ENCODE measurements around the gene PHF2.

Gene PHF2

GRCh38 chr9:93652604-93653592, 76.5 kb downstream of the PHF2 start:
- DNase-seq (ENCODE audit: low read depth in 3 of 3) = no peak

- no peak for DNase-seq (ENCODE audit: low read depth in 3 of 3)
These were observed 77.4 kb downstream of the PHF2 start for GRCh38 chr9:93653760-93654159.

- DNase-seq (ENCODE audit: low read depth in 3 of 3) = no peak
These were observed 78.1 kb downstream of the PHF2 start for GRCh38 chr9:93654351-93654961.

GRCh38 chr9:93655621-93656425, 79.4 kb downstream of the PHF2 start:
- DNase-seq (ENCODE audit: low read depth in 3 of 3) = no peak

DNA sequence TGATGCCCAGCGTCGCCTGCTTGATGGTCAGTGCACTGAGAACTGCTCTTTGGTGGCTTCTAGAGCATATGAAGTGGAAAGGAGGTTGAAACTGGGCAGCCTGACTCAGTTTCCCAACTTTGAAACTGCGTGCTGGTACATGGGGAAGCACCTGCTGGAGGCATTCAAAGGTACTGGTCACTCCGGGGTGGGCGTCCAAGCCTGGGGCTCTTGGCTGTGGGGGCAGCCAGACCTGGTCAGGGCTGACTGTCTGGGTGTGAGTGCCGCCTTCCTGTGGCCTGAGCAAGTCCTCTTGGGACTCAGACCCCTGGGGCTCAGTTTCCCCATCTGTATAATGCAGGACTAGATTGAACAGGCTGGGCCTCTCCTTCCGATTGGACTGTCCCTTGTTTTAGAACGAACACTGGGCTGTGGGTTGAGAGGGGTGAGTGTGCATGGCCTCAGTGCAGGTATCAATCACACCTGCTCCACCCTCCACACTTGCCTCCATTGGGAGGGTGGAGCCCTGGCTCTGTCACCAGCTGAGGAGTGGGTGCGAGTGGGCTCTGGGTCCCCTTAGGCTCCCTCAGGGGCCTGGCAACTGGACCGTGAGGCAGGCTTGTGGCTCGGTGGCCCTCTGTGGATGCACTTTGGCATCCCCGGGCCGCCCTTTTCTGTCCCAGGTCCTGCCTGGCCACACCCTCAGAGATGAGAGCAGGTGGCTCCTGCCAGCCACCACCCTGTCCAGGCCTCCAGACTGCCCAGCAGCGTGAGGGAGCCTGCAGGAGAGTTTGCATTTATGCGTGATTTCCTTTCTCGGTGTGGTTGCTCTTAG, 80.2 kb downstream of the PHF2 start:
- no peak for DNase-seq (ENCODE audit: low read depth in 3 of 3)

GRCh38 chr9:93657331-93658111, 81.1 kb downstream of the PHF2 start:
- no peak for DNase-seq (ENCODE audit: low read depth in 3 of 3)

DNA sequence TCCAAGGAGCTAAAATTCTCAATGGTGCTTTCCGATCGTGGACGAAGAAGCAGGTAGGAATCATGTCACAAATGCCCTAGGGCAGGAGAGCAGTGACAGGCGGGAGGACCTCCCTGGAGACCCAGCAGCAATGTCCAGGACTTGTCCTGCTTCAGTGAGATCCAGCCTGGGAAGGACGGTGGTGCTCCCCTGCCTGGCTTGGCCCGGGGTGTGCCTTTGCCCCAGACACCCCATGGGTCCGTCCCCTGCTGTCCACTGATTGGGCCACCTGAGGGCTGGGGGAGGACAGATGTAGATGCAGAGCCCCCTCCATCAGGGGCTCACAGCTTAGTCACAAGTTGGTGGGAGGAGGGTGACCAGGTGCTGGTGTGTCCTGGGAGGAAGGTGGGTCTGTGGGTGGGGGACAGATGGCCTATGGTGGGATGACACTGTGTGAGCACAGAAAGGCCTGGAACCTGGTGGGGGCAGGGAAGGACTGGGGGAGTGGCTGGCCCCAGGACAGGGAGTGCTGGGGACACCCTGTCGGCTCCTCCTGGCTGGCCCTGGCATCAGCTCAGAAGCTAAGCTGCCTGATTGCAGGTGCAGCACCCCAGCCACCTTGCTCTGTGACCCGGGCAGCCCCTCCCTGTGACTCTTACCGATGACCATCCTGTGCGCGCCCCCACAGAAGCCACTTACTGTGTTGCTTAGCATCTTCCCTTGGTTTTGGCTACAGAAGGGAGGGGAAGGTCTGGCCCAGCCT, 82.0 kb downstream of the PHF2 start:
- DNase-seq (ENCODE audit: low read depth in 3 of 3) = no peak

DNA sequence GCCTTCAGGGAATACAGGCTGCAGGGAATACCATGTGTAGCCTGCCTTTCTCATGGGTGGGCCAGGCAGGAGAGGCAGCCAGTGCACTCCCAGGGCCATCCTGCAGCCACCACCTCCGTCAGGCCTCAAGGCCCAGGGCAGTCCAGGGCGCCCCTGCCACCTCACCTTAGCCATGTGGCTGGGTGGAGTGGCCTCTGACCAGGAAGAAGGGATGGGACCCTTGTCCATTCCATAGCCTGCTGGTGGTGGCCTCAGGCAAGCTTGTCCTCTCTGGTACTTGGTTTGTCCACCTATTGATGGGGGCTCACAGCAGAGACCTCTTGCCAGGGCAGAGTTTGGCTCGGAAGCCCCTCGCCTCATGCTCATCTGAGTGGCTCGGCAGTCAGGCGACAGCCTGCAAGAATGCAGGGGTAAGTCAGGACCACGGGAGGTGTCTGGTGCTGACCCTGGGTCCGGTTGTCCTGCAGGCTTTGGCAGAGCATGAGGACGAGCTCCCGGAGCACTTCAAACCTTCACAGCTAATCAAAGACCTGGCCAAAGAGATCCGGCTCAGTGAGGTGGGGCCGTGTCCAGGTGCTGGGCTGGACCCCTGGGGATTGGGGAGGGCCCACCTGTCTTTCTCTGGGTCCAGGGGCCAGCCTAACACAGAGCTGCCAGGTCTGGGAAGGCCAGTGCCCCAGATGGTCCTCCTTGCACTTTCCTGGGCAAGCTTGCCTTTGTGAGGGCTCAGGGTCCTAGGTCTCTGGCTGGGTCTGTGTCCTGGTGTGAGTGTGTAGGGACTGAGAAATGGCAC, 82.9 kb downstream of the PHF2 start:
- no peak for DNase-seq (ENCODE audit: low read depth in 3 of 3)

DNA sequence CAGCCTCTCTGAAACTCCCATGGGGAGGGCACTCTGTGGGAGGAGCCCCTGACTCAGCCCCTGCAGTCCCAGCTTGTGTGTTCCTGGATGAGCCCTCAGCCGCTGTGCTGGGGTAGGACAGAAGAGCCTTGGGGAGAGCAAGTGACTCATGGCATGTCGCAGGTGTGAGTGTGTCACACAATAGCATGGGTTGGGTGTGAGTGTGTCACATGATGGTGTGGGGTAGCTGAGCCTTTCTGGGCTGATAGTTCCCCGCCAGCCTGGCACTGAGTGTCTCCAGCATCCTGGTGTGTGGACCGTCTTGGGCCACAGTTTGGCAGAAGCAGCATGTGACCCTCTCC, 83.4 kb downstream of the PHF2 start:
- DNase-seq (ENCODE audit: low read depth in 3 of 3) = no peak

GRCh38 chr9:93660352-93661046, 84.1 kb downstream of the PHF2 start:
- DNase-seq (ENCODE audit: low read depth in 3 of 3) = no peak

DNA sequence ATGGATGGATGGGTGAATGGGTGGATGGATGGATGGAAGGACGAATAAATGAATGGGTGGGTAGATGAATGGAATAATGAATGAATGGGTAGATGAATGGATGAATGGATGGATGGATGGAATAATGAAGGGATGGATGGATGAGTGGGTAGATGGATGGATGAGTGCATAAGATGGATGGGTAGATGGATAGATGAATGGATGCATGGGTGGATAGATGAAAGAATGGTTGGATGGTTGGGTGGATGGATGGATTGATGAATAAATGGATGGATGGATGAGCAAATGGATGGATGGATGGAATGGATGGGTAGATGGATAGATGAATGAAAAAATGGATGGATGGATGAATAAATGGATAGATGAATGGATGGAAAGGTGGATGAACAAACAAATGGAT, 85.2 kb downstream of the PHF2 start:
- DNase-seq (ENCODE audit: low read depth in 3 of 3) = no peak

DNA sequence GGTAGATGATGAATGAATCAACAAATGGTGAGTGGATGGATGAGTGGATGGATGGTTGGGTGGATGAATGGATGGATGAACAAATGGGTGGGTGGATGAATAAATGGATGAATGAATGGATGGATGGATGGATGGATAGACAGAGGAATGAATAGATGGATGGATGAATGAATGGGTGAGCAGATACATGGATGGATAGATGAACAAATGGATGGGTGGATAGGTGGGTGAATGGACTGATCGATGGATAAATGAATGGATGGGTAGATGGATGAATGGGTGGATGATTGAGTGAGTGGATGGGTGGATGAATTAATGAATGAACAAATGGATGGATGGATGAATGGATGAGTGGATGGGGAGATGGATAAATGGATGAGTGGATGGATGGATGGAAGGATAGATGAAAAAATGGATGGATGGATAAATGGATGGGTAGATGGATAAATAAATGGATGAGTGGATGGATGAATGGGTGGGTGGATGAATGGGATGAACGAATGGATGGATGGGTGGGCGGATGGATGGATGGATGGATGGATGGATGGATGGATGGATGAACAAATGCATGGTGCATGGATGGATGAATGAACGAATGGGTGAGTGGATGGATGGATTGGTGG, 85.7 kb downstream of the PHF2 start:
- no peak for DNase-seq (ENCODE audit: low read depth in 3 of 3)

- no peak for DNase-seq (ENCODE audit: low read depth in 3 of 3)
These were observed 86.7 kb downstream of the PHF2 start for GRCh38 chr9:93662952-93663572.

- no peak for DNase-seq (ENCODE audit: low read depth in 3 of 3)
These were observed 87.6 kb downstream of the PHF2 start for GRCh38 chr9:93663877-93664548.

- no peak for DNase-seq (ENCODE audit: low read depth in 3 of 3)
These were observed 88.3 kb downstream of the PHF2 start for GRCh38 chr9:93664549-93665120.

DNA sequence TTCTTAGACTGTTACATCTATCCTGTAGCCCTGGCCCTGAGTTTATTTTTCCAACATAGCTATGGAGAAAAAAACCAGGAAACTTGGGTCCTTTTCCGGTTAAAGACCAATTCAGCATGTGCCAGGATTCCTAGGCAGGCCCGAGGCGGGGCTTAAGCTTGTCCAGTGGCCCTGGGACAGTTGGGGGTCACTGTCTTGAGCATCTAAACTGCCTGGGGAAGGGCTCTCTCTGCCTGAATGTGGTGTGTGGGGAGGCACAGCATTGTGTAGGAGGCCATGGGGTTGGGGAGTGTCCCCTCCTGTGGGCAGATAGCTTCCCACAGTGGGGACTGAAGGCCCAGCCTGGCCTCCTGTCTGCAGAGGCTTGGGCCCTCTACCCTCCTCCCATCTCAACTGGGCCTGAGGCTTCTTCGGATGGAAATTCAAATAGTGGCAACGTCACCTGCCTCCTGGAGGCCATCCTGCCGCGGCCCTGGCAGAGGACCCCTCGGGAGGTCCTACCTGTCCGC, 88.8 kb downstream of the PHF2 start:
- no peak for DNase-seq (ENCODE audit: low read depth in 3 of 3)

All from stimulated activated CD4-positive, alpha-beta T cell treated with anti-CD3 and anti-CD28 coated beads, TNF-alpha, amount 100 ng/mL, for 24 hours (primary cell).